ENCODE measurements around the gene KDM4D.

GRCh38 chr11:94958121-94958696 lies 15.3 kb upstream of the KDM4D start:
- TF ChIP-seq CTCF (IDR thresholded peaks at IDR 0.05; ENCODE audit: low read depth, low read length) (no peak), EZH2phosphoT487 (IDR thresholded peaks at IDR 0.05; ENCODE audit: low read depth) (no peak)
